Keratinocyte (primary cell): ENCODE results near the gene GLOD4. TPM values are rescaled to one million over a fixed set of nuclear protein-coding genes. Genes with fewer than 3 reads are reported as not detected.
A peak's percentile ranks its signal among the peaks of the same experiment; 100 is the strongest.

Experiments
- DNase-seq: peaks from one replicate; pipeline ENCODE4 v3.0.0-alpha.2; 2011; ENCODE audit warnings: low read depth, missing footprints, low spot score
- FAIRE-seq: peaks from 2 replicates; lab custom pipeline; 2011; peaks lifted over from hg19 to GRCh38; lab: Jason Lieb, UNC
- H2AFZ ChIP-seq: 2 replicates; pipeline ENCODE4 v1.6.0; 2012; ENCODE audit warnings: low read length, control low read depth, inconsistent platforms; ENCODE audit not compliant: control insufficient read depth
- H3K27ac ChIP-seq: 2 replicates; pipeline ENCODE4 v1.5.1; 2011; ENCODE audit warnings: low read length; ENCODE audit not compliant: control insufficient read depth, insufficient read depth
- H3K27me3 ChIP-seq: 3 replicates; pipeline ENCODE4 v1.6.0; 2011; ENCODE audit warnings: low read length; ENCODE audit not compliant: control insufficient read depth, insufficient read depth; ENCODE audit errors: extremely low read depth
- H3K36me3 ChIP-seq, 2 experiments: 2 replicates in 1 of 2; 3 replicates in 1 of 2; pipeline ENCODE4 v1.5.1; 2011; ENCODE audit warnings: low read length in 2 of 2, mild to moderate bottlenecking in 1 of 2; ENCODE audit not compliant: control insufficient read depth in 2 of 2, insufficient read depth in 2 of 2; ENCODE audit errors: extremely low read depth in 1 of 2
- H3K4me1 ChIP-seq: 3 replicates; pipeline ENCODE4 v1.5.1; 2011; ENCODE audit warnings: low read length; ENCODE audit not compliant: control insufficient read depth, insufficient read depth; ENCODE audit errors: extremely low read depth
- H3K4me2 ChIP-seq: 3 replicates; pipeline ENCODE4 v1.6.0; 2011; ENCODE audit warnings: low read depth, low read length; ENCODE audit not compliant: control insufficient read depth, insufficient read depth; ENCODE audit errors: extremely low read depth
- H3K4me3 ChIP-seq, 3 experiments: fragments of 200-600 bp in 1 of 3; sonication (generic) in 1 of 3; 2 replicates in 2 of 3; 3 replicates in 1 of 3; pipeline ENCODE4 v1.5.1; 2011 to 2016; ENCODE audit warnings: low read length in 3 of 3, mild to moderate bottlenecking in 3 of 3, control low read depth in 2 of 3, inconsistent platforms in 1 of 3, low read depth in 1 of 3, mixed read lengths in 1 of 3, mixed run types in 1 of 3, moderate library complexity in 1 of 3; ENCODE audit not compliant: control insufficient read depth in 2 of 3, insufficient read depth in 2 of 3; ENCODE audit errors: extremely low read depth in 1 of 3
- H3K79me2 ChIP-seq: 2 replicates; pipeline ENCODE4 v1.6.0; 2012; ENCODE audit warnings: low read length; ENCODE audit not compliant: control insufficient read depth, insufficient read depth
- H3K9ac ChIP-seq: 3 replicates; pipeline ENCODE4 v1.6.0; 2011; ENCODE audit warnings: low read length; ENCODE audit not compliant: control insufficient read depth, insufficient read depth; ENCODE audit errors: extremely low read depth
- H3K9me1 ChIP-seq: 3 replicates; pipeline ENCODE4 v1.6.0; 2011; ENCODE audit warnings: low read length; ENCODE audit not compliant: control insufficient read depth, insufficient read depth; ENCODE audit errors: extremely low read depth
- H3K9me3 ChIP-seq: 2 replicates; pipeline ENCODE4 v1.5.1; 2012; ENCODE audit warnings: low read depth, low read length; ENCODE audit not compliant: control insufficient read depth
- H4K20me1 ChIP-seq: 3 replicates; pipeline ENCODE4 v1.6.0; 2011; ENCODE audit warnings: low read length; ENCODE audit not compliant: control insufficient read depth, insufficient read depth; ENCODE audit errors: extremely low read depth
- EZH2 ChIP-seq: IDR thresholded peaks from one replicate; pipeline ENCODE4 v1.6.1; 2012; ENCODE audit warnings: inconsistent platforms, mild to moderate bottlenecking, low read length, moderate library complexity
- dilution Hi-C: fragments of 300-500 bp; cut with MboI; formaldehyde crosslinking; loops from one replicate; pipeline ENCODE4 v1.7.0; 2020; ENCODE audit warnings: low sequenced_read_pairs; ENCODE audit not compliant: extremely low pct_ligation_motif_present
- polyA plus RNA-seq, 5 experiments: library from polyadenylated mRNA; depleted of rRNA in 3 of 5; stranded (reverse) in 3 of 5; stranded (forward) in 1 of 5; unstranded in 1 of 5; fragments of >200 nt; gene quantifications; 1 replicate in 1 of 5; 2 replicates in 3 of 5; 3 replicates in 1 of 5; pipeline versions ENCODE4 v1.2.1 to v1.2.3, GENCODE V29; 2011 to 2012; ENCODE audit warnings: missing spikeins in 2 of 5, low read depth in 1 of 5, low replicate concordance in 1 of 5
- TF ChIP-seq, protein P1 (sequence below), 3 experiments: IDR thresholded peaks in 1 of 3; conservative IDR thresholded peaks in 1 of 3; optimal IDR thresholded peaks in 1 of 3; 2 replicates in 2 of 3; 3 replicates in 1 of 3; pipeline versions ENCODE3 to v1.5.1; 2011; ENCODE audit warnings: low read length in 3 of 3, mild to moderate bottlenecking in 3 of 3, moderate library complexity in 2 of 3, control low read depth in 1 of 3, inconsistent platforms in 1 of 3; ENCODE audit not compliant: insufficient read depth in 2 of 3; ENCODE audit errors: extremely low read depth in 1 of 3

GLOD4 gene
- polyA plus RNA-seq, 1 donor (not counting 4 experiments of a cell fraction or from before 2014, with no cell fraction given): 71.9 TPM

DNA sequence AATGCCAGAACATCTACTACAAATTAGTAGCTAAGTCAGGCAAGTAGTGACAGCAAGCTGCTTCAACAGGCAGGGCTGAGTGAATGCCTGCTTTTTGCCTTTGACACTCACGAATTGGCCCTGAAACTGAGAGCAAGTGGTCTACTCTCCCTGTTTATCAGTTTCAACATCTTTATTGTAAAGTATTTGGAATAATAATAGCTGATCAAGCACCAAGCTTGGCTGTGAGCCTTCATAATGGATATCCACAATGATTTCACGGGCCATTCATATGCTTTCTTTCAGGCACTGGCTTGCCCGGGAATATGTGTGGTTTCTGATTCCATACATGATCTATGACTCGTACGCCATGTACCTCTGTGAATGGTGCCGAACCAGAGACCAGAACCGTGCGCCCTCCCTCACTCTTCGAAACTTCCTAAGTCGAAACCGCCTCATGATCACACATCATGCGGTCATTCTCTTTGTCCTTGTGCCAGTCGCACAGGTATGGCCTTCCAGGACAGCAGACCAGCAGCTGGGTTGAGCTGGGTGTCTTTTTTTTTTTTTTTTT lies 44.4 kb downstream of the GLOD4 start:
- Histone ChIP-seq H3K27me3 (no peaks in the 10 kb centered on the region), H3K4me2 (peak overlapping the region; percentile 76), H3K9me1 (peaks cover 2% of the 10 kb centered on the region), H3K27ac (peak overlapping the region; percentile 82), H3K4me3 (peak overlapping the region in 1 of 3 experiments; percentile 45), H4K20me1 (peaks cover 4% of the 10 kb centered on the region), H3K79me2 (peaks cover 46% of the 10 kb centered on the region), H3K36me3 (peaks cover 18 to 32% of the 10 kb centered on the region in 2 experiments), H2AFZ (no peak overlapping the region), H3K9me3 (no peaks in the 10 kb centered on the region), H3K9ac (peak overlapping the region; percentile 45), H3K4me1 (peaks cover 36% of the 10 kb centered on the region)
- TF ChIP-seq, protein P1, sequence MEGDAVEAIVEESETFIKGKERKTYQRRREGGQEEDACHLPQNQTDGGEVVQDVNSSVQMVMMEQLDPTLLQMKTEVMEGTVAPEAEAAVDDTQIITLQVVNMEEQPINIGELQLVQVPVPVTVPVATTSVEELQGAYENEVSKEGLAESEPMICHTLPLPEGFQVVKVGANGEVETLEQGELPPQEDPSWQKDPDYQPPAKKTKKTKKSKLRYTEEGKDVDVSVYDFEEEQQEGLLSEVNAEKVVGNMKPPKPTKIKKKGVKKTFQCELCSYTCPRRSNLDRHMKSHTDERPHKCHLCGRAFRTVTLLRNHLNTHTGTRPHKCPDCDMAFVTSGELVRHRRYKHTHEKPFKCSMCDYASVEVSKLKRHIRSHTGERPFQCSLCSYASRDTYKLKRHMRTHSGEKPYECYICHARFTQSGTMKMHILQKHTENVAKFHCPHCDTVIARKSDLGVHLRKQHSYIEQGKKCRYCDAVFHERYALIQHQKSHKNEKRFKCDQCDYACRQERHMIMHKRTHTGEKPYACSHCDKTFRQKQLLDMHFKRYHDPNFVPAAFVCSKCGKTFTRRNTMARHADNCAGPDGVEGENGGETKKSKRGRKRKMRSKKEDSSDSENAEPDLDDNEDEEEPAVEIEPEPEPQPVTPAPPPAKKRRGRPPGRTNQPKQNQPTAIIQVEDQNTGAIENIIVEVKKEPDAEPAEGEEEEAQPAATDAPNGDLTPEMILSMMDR (optimal IDR thresholded peaks at IDR 0.05 in 1 of 3, IDR thresholded peaks at IDR 0.05 in 1 of 3, conservative IDR thresholded peaks at IDR 0.05 in 1 of 3; ENCODE audit: extremely low read depth in 1 of 3, insufficient read depth in 2 of 3, low read length in 3 of 3): no peak
- no peak for TF ChIP-seq EZH2
- FAIRE-seq: peak; percentile 98
- DNase-seq: no peak
- dilution Hi-C loops: no loop called here

DNA sequence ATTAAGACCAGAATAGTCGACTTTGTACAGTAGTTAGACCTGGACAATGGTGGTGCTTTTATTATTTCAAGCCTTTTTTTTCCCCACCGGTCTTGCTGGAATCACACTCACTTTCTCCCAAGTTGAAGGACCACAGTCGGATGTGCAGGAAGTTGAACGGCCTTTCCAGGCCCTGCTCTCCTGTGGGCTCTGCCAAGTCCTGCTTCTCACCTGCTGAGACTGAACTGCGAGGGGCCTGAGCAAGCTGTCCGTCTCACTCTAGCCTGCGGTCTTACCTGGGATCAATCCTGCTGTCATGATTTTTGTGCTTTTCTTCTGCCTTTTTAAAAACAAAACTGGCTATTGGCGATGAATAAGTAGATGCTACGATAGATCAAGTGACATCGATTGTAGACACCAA lies 48.3 kb downstream of the GLOD4 start:
- Histone ChIP-seq H3K4me1 (peaks cover 58% of the 10 kb centered on the region), H4K20me1 (no peaks in the 10 kb centered on the region), H3K4me2 (peak overlapping the region; percentile 94), H3K27me3 (no peaks in the 10 kb centered on the region), H3K9ac (peak overlapping the region; percentile 74), H2AFZ (no peak overlapping the region), H3K27ac (peak overlapping the region; percentile 69), H3K9me1 (peaks cover 2% of the 10 kb centered on the region), H3K9me3 (no peaks in the 10 kb centered on the region), H3K79me2 (peaks cover 34% of the 10 kb centered on the region), H3K4me3 (peak overlapping the region; percentile 59 to 68 (median 59)), H3K36me3 (peaks cover 3 to 9% of the 10 kb centered on the region in 2 experiments)
- DNase-seq: no peak
- no peak for TF ChIP-seq EZH2
- TF ChIP-seq, protein P1 (optimal IDR thresholded peaks at IDR 0.05 in 1 of 3, IDR thresholded peaks at IDR 0.05 in 1 of 3, conservative IDR thresholded peaks at IDR 0.05 in 1 of 3; ENCODE audit: extremely low read depth in 1 of 3, insufficient read depth in 2 of 3, low read length in 3 of 3): no peak
- dilution Hi-C loops: no loop called here
- peak; percentile 49 for FAIRE-seq
